Fibroblast of lung (primary cell): ENCODE measurements around the gene EVI5. TPM values are rescaled to one million over a fixed set of nuclear protein-coding genes. Genes with fewer than 3 reads are reported as not detected.
"Not testable (repeated sequence)": the region's sequence is repeated elsewhere in the genome, so short reads cannot be mapped to it uniquely, and the experiment has no call there.

Source experiments
- DNase-seq, 2 donors: peaks; one replicate each; pipeline versions ENCODE4 v3.0.0 to v3.0.0-alpha.2; 2010; ENCODE audit warnings: low read depth in 2 of 2
- H2AFZ ChIP-seq: 2 replicates; pipeline ENCODE4 v1.5.1; 2012; ENCODE audit warnings: low read length, control low read depth, inconsistent platforms
- H3K27ac ChIP-seq: 2 replicates; pipeline ENCODE4 v1.5.1; 2011; ENCODE audit warnings: low read length, control low read depth; ENCODE audit not compliant: insufficient read depth
- H3K27me3 ChIP-seq: 2 replicates; pipeline ENCODE4 v1.5.1; 2011; ENCODE audit warnings: mild to moderate bottlenecking, low read length; ENCODE audit not compliant: control insufficient read depth, insufficient read depth
- H3K36me3 ChIP-seq: 2 replicates; pipeline ENCODE4 v1.5.1; 2011; ENCODE audit warnings: low read length; ENCODE audit not compliant: control insufficient read depth, insufficient read depth
- H3K4me1 ChIP-seq: 2 replicates; pipeline ENCODE4 v1.5.1; 2011; ENCODE audit warnings: low read length; ENCODE audit not compliant: control insufficient read depth, insufficient read depth; ENCODE audit errors: extremely low read depth
- H3K4me2 ChIP-seq: 2 replicates; pipeline ENCODE4 v1.5.1; 2011; ENCODE audit warnings: low read length, control low read depth; ENCODE audit not compliant: insufficient read depth; ENCODE audit errors: extremely low read depth
- H3K4me3 ChIP-seq, 4 experiments: fragments of 200-600 bp in 1 of 4; sonication (generic) in 1 of 4; replicated peaks in 1 of 4; 2 replicates each; pipeline ENCODE4 v1.5.1; 2011 to 2016; ENCODE audit warnings: low read length in 4 of 4, low read depth in 3 of 4, mild to moderate bottlenecking in 3 of 4, control low read depth in 2 of 4, inconsistent platforms in 1 of 4, mixed read lengths in 1 of 4; ENCODE audit not compliant: insufficient read depth in 1 of 4; ENCODE audit errors: control extremely low read depth in 1 of 4
- H3K79me2 ChIP-seq: 2 replicates; pipeline ENCODE4 v1.5.1; 2012; ENCODE audit warnings: mild to moderate bottlenecking, low read length, inconsistent platforms; ENCODE audit not compliant: control insufficient read depth, insufficient read depth
- H3K9ac ChIP-seq: 2 replicates; pipeline ENCODE4 v1.5.1; 2011; ENCODE audit warnings: mild to moderate bottlenecking, low read length, control low read depth; ENCODE audit not compliant: insufficient read depth
- H3K9me3 ChIP-seq: 2 replicates; pipeline ENCODE4 v1.5.1; 2012; ENCODE audit warnings: low read depth, low read length; ENCODE audit not compliant: control insufficient read depth, insufficient read depth
- H4K20me1 ChIP-seq: 2 replicates; pipeline ENCODE4 v1.5.1; 2011; ENCODE audit warnings: low read length; ENCODE audit not compliant: control insufficient read depth, insufficient read depth; ENCODE audit errors: extremely low read depth
- CTCF ChIP-seq, 2 donors: IDR thresholded peaks in 1 of 2; conservative IDR thresholded peaks in 1 of 2; 1 replicate in 1 of 2; 2 replicates in 1 of 2; pipeline ENCODE4 v1.5.1; 2011 to 2012; ENCODE audit warnings: low read length in 2 of 2, control low read depth in 1 of 2, inconsistent platforms in 1 of 2, low read depth in 1 of 2, mild to moderate bottlenecking in 1 of 2
- EZH2 ChIP-seq: IDR thresholded peaks from 2 replicates; pipeline ENCODE4 v1.5.1; 2012; ENCODE audit warnings: low read length, control low read depth, mild to moderate bottlenecking; ENCODE audit errors: missing control alignments
- polyA plus RNA-seq, 2 donors: library from polyadenylated mRNA; depleted of rRNA in 1 of 2; stranded (reverse) in 1 of 2; unstranded in 1 of 2; fragments of >200 nt; gene quantifications; 2 replicates each; pipeline ENCODE4 v1.2.1, GENCODE V29; 2011 to 2012; ENCODE audit warnings: missing spikeins in 1 of 2
- total RNA-seq: library from RNA; depleted of rRNA; stranded (reverse); fragments of >200 nt; gene quantifications from 2 replicates; pipeline ENCODE4 v1.2.1, GENCODE V29; 2014

Gene EVI5
- total and polyA plus RNA-seq, 2 donors (not counting 1 experiment from before 2014, with no cell fraction given) = 32.5 to 48.1 TPM

- Histone ChIP-seq H3K79me2 (no peaks in the 10 kb centered on the region), H3K27me3 (no peaks in the 10 kb centered on the region), H3K4me1 (no peaks in the 10 kb centered on the region), H3K36me3 (no peaks in the 10 kb centered on the region), H3K4me2 (no peak overlapping the region), H3K9me3 (no peaks in the 10 kb centered on the region), H3K9ac (no peak overlapping the region), H3K4me3 (no peak overlapping the region), H4K20me1 (no peaks in the 10 kb centered on the region), H3K27ac (no peak overlapping the region), H2AFZ (no peak overlapping the region)
- DNase-seq = peak in 1 of 2 donors; percentile 2
- no peak for TF ChIP-seq CTCF (conservative IDR thresholded peaks at IDR 0.05 in 1 of 2, IDR thresholded peaks at IDR 0.05 in 1 of 2; ENCODE audit: low read depth in 1 of 2, low read length in 2 of 2)
- no peak for TF ChIP-seq EZH2
Measured at GRCh38 chr1:92655197-92655801, 129.6 kb downstream of the EVI5 start.

- TF ChIP-seq CTCF (conservative IDR thresholded peaks at IDR 0.05 in 1 of 2, IDR thresholded peaks at IDR 0.05 in 1 of 2; ENCODE audit: low read depth in 1 of 2, low read length in 2 of 2) (no peak), EZH2 (no peak)
- no peaks in the 10 kb centered on the region for H3K4me1 ChIP-seq
- no peaks in the 10 kb centered on the region for H3K27me3 ChIP-seq
- no peaks in the 10 kb centered on the region for H3K9me3 ChIP-seq
- H2AFZ ChIP-seq = no peak overlapping the region
- no peak overlapping the region for H3K9ac ChIP-seq
- no peak overlapping the region for H3K27ac ChIP-seq
- H3K4me2 ChIP-seq = no peak overlapping the region
- H3K79me2 ChIP-seq = no peaks in the 10 kb centered on the region
- no peaks in the 10 kb centered on the region for H3K36me3 ChIP-seq
- no peak overlapping the region for H3K4me3 ChIP-seq
- H4K20me1 ChIP-seq = no peaks in the 10 kb centered on the region
- no peak for DNase-seq
Measured at GRCh38 chr1:92653605-92654381, 131.1 kb downstream of the EVI5 start.

GRCh38 chr1:92640686-92641085, 144.2 kb downstream of the EVI5 start:
- not testable (repeated sequence) for DNase-seq, H3K36me3 ChIP-seq

More at GRCh38 chr1:92640686-92641085, 144.2 kb downstream of the EVI5 start:
- H2AFZ ChIP-seq, H3K9me3 ChIP-seq, H4K20me1 ChIP-seq, H3K9ac ChIP-seq, H3K4me2 ChIP-seq, H3K4me3 ChIP-seq, H3K27ac ChIP-seq, H3K27me3 ChIP-seq, H3K4me1 ChIP-seq, H3K79me2 ChIP-seq: not testable (repeated sequence)
